Stimulated activated naive CD8-positive, alpha-beta T cell treated with anti-CD3 and anti-CD28 coated beads, Interleukin-15, amount 100 ng/mL, for 72 hours (primary cell): ENCODE results near the gene CHD9NB.
"Not testable (repeated sequence)": the region's sequence is repeated elsewhere in the genome, so short reads cannot be mapped to it uniquely, and the experiment has no call there.

Experiments used
- ATAC-seq: fragments of 150-1000 bp; cut with Tn5 transposase; 2 replicates; pipeline ENCODE4 v1.10.0; 2021; ENCODE audit warnings: mild to moderate bottlenecking, moderate library complexity
- DNase-seq, 2 donors: peaks; one replicate each; pipeline ENCODE4 v3.0.0; 2021 to 2022
- H3K27ac Mint-ChIP-seq, 2 donors: one replicate each; pipeline ENCODE4 v1.8.0; 2022; ENCODE audit warnings: mild to moderate bottlenecking in 2 of 2, mixed read lengths in 2 of 2, moderate library complexity in 2 of 2
- H3K27me3 Mint-ChIP-seq: one replicate; pipeline ENCODE4 v1.8.0; 2022; ENCODE audit warnings: mixed read lengths
- H3K4me1 Mint-ChIP-seq: one replicate; pipeline ENCODE4 v1.8.0; 2022; ENCODE audit warnings: mild to moderate bottlenecking, mixed read lengths
- H3K4me3 Mint-ChIP-seq, 2 donors: one replicate each; pipeline ENCODE4 v1.8.0; 2022; ENCODE audit warnings: mild to moderate bottlenecking in 2 of 2, mixed read lengths in 2 of 2, moderate library complexity in 1 of 2
- H3K9me3 Mint-ChIP-seq, 2 donors: one replicate each; pipeline ENCODE4 v1.8.0; 2022; ENCODE audit warnings: mixed read lengths in 2 of 2

The CHD9NB gene

DNA sequence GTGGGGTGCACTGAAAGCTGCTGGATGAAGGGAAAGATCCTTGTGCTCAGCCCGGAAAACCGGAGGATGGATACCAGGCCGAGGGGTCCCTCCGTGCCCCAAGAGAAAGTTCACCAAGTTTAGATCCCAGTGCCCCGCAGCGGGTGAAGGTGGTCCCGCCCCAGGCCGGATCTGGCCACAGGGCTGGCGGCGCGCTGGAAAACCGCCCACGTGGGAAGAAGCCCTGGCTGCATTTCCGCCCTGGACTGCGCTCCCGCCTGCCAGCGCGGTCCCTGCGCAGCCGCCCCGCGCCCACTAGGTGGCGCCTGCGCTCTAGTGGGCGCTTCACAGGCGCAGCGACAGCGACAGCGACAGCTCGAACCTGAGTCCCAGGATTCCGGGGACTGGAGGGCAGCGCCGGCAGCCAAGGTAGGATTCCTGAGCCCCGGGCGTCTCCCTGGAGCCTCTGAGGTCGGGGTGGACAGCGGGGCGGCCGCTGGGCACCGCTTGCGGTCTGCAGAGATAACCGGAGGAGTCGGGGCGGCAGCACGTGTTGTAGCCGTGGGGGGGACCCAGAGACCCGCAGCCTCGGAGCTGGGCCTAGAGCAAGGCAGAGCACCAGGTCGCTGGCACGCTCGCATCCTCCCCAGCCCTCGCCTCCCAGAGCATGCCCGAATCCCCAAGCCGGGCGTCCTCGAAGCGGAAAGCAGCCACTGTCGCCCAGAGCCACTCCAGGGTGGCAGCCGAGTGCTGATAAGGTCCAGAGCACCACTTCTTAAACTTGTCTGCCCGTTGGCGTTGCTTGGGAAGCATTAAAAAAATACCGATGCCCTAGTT is 2.2 kb upstream of the CHD9NB start, which contains the start of gene CHD9:
TSS of gene CHD9 (plus strand) at position 322 of the 816 bp plus-strand sequence. CDS start 101,099 bp downstream, outside the sequence.
- DNase-seq, result peak; percentile 78 to 82
- Mint-ChIP-seq H3K4me3 (peak within 1 kb of the TSS; percentile 88 to 94), H3K27ac (peak within 1 kb of the TSS; percentile 93 to 94), H3K27me3 (peaks cover 13% of the 10 kb centered on the region), H3K9me3 (no peaks in the 10 kb centered on the region), H3K4me1 (peaks cover 42% of the 10 kb centered on the region)
- peak; percentile 90 for ATAC-seq

DNA sequence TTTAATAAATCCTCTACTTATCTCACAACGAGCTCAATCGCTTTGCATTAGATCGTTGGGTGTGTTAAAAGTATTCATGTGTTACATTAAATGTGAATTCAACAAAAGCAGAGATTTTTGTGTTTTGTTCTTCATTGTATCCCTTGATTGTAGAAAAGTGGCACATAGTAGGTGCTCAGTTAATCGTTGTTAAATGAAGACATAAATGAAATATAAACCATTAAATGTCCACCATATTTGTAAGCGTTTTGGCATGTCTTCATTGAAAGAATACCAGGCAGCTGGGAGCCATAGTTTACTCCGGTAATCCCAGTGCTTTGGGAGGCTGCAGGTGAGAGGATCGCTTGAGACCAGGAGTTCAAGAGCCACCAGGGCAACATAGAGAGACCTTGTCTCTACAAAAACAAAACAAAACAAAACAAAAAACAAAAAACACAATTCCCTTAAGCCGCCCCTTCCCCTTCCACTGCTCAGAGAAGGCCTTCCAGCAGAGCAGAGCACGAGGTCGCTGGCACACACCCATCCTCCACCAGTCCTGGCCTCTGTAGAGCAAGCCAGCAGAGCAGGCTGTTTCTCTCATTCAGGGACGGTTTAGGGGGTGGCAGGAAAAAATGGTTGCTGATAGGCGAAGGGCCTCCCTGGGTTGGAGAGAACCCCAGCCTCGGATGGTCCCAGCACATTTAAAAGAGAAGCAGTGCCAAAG is 1.4 kb upstream of the CHD9NB start:
- peak; percentile 73 for ATAC-seq
- H3K27ac Mint-ChIP-seq, result peak overlapping the region; percentile 88 to 94
- DNase-seq, result peak in 1 of 2 donors; percentile 40
- no peaks in the 10 kb centered on the region for H3K9me3 Mint-ChIP-seq
- peaks cover 40% of the 10 kb centered on the region for H3K4me1 Mint-ChIP-seq
- peak overlapping the region; percentile 88 to 94 for H3K4me3 Mint-ChIP-seq
- H3K27me3 Mint-ChIP-seq, result peaks cover 13% of the 10 kb centered on the region

DNA sequence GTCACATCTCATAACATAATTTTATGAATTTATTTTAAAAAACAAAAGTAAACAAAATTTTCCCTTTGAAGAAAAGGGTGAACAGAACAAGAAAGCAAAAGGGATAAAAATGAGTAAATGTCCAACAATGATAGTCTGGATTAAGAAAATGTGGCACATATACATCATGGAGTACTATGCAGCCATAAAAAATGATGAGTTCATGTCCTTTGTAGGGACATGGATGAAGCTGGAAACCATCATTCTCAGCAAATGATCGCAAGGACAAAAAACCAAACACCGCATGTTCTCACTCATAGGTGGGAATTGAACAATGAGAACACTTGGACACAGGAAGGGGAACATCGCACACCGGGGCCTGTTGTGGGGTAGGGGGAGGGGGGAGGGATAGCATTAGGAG is 1.4 kb downstream of the CHD9NB start:
- peaks cover 17% of the 10 kb centered on the region for H3K27me3 Mint-ChIP-seq
- DNase-seq, ATAC-seq, H3K4me3 Mint-ChIP-seq, H3K27ac Mint-ChIP-seq, H3K9me3 Mint-ChIP-seq: not testable (repeated sequence)
- peaks cover 29% of the 10 kb centered on the region for H3K4me1 Mint-ChIP-seq

DNA sequence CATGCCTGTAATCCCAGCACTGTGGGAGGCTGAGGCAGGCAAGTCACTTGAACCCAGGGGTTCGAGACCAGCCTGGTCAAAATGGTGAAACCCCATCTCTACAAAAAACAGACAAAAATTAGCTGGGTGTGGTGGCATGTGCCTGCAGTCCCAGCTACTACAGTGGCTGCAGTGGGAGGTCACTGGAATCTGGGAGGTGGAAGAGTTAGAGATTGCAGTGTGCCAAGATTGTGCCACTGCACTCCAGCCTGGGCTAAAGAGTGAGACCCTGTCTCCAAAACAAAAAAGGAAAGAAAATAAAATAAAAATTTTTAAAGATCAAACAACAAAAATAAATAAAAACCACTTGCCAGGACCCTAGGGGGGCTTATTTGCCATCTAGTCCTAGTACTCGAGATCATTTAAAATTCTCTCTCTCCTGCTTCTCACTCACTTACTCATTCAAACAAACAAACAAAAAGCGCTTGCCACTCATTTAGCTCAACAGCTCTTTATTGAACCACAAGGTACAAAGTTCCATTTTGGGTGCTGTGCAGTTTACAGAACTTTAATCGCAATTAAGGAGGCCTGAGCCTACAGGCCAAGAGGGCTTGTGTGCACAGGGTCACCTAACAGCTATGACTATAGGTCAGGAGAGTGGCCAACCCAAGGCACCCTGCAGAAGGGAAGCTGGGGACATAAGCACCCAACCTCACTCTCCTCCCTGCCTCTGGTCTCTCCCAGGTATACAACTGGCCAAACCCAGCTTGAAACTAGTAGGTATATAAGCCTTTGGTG is 4.4 kb downstream of the CHD9NB start:
- H3K4me1 Mint-ChIP-seq, result peaks cover 12% of the 10 kb centered on the region
- H3K27ac Mint-ChIP-seq, result no peak overlapping the region
- no peak overlapping the region for H3K4me3 Mint-ChIP-seq
- H3K9me3 Mint-ChIP-seq, result no peaks in the 10 kb centered on the region
- ATAC-seq (no peak), DNase-seq (no peak)
- peaks cover 27% of the 10 kb centered on the region for H3K27me3 Mint-ChIP-seq

DNA sequence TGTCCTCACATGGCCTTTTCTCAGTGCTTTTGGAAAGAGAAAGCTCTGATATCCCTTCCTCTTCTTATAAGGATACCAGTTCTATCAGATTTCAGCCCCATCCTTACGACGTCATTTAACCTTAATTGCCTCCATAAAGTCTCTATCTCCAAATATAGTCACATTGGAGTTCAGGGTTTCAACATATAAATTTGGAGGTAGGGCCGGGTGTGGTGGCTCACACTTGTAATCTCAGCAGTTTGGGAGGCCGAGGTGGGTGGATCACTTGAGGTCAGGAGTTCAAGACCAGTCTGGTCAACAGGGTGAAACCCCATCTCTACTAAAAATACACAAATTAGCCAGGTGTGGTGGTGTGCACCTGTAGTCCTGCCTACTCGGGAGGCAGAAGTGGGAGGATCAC is 5.2 kb downstream of the CHD9NB start:
- not testable (repeated sequence) for H3K4me1 Mint-ChIP-seq, DNase-seq, H3K9me3 Mint-ChIP-seq, H3K4me3 Mint-ChIP-seq, H3K27ac Mint-ChIP-seq, ATAC-seq
- H3K27me3 Mint-ChIP-seq, result peaks cover 25% of the 10 kb centered on the region

DNA sequence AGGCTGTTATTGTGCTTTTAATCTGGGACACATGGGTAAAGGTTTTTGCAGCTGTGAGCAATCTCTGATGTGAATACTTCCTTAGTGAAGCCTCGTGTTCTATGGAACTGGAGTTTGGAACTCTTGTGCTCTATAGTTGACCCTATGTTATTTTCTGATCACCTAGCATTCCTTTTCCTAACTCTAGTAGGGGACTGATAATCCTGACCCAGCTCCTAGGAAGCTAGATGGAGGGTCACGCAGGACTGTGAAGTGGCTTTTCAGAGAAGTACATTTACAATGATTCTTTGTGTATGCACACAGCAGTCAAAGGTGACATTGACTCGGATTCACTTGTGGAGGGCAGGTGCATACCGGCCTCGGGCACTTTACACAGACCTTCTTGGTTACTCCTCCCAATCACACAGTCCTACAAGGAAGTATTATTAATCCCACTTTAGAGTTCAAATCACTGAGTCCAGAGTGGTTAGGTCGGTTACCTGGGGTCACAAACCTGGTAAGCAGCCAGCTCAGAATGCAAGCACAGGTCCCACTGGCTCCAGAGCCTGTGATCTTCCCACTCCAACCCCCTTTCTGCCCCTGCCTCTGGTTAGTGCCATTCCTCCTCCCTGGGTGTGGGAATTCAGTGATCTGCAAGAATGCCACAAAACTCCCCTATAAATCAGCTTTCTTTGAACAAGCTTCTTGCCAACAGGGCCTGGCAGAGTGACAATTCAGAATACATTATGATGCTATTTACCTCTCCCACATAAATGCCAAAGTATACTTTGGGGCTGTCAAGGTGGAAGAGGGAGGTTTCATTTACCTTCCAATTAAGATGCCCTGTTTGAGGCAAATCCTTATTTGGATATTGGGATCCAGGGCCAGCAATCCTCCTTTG is 7.1 kb downstream of the CHD9NB start:
- no peak for ATAC-seq
- Mint-ChIP-seq H3K4me3 (no peak overlapping the region), H3K4me1 (no peaks in the 10 kb centered on the region), H3K27ac (no peak overlapping the region), H3K27me3 (peaks cover 24% of the 10 kb centered on the region), H3K9me3 (no peaks in the 10 kb centered on the region)
- DNase-seq, result no peak

DNA sequence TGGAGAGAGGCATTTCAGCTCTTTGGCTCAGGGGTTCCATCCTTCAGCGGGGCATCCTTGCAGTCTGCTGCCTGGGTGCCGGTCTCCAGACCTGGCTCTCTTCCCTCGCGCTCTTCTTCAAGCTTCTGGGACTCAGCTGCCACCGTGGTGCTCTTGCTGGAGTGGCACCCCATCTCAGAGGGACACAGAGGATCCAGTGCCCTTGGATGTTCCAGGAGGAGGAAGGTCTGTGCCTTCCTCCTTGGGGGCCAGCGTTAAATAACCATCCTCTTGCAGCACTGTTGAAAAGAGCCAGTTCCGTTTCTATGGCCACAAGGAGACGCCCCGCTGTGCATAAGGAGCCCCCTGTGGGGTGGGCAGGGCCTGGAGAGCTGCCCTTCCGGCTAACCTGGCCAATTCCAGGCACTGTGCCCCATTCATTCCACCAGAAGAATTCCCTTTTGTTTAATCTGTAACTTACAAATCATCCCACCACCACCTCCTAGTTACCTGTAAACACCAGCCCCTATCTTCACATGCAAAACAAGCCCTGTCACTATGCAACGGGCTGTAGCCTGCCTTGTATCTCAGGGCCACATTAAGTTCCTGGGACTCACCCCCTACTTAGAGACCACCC is 8.6 kb downstream of the CHD9NB start:
- ATAC-seq (no peak), DNase-seq (no peak)
- Mint-ChIP-seq H3K27ac (no peak overlapping the region), H3K4me1 (no peaks in the 10 kb centered on the region), H3K4me3 (no peak overlapping the region), H3K9me3 (no peaks in the 10 kb centered on the region), H3K27me3 (peaks cover 24% of the 10 kb centered on the region)

DNA sequence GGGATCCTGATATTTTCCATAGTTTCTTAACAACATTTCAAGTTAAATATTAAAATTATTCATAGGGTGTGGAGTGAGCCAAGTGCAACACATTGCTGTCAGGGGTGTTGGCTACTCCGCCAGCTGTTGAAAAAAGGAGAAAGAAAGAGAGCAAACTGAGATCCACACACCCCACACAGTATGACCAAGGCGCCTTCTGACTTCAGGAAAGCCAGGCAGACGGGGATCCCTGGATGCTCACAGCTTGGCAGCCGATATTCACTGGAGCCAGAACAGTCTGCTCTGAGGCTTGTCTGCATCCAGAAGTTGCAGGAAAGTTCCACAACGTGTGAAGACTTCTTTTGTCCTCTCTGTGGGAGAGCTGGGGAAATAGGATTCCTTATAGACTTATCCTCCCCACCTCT is 9.3 kb downstream of the CHD9NB start:
- Mint-ChIP-seq H3K9me3 (no peaks in the 10 kb centered on the region), H3K27ac (no peak overlapping the region), H3K27me3 (peaks cover 24% of the 10 kb centered on the region), H3K4me3 (no peak overlapping the region), H3K4me1 (no peaks in the 10 kb centered on the region)
- ATAC-seq, result no peak
- DNase-seq, result no peak

DNA sequence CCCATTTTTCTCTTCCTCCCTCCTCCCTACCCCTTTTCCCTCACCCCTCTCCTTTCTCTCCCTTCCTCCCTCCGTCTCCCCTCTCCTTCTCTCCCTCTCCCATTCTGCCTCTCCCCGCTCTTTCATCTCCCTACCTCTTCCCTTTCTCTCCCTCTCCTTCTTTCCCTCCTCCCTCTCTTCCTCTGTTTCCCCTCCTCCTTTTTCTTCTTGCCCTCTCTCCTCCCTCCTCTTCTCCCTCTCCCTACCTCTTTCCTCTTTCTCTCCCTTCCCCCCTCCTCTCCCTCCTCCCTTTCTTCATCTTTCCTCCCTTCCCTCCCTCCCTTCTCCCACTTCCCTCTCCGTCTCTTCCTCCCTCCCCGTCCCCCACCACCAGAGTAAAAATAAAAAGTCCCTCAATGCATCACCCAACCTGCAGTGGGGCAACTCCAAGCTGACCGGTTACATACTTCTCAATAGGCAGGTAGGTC is 10.4 kb downstream of the CHD9NB start:
- Mint-ChIP-seq H3K27ac (peak overlapping the region in 1 of 2 donors; percentile 69), H3K27me3 (peaks cover 24% of the 10 kb centered on the region), H3K4me1 (no peaks in the 10 kb centered on the region), H3K9me3 (no peaks in the 10 kb centered on the region), H3K4me3 (no peak overlapping the region)
- DNase-seq (no peak), ATAC-seq (no peak)

DNA sequence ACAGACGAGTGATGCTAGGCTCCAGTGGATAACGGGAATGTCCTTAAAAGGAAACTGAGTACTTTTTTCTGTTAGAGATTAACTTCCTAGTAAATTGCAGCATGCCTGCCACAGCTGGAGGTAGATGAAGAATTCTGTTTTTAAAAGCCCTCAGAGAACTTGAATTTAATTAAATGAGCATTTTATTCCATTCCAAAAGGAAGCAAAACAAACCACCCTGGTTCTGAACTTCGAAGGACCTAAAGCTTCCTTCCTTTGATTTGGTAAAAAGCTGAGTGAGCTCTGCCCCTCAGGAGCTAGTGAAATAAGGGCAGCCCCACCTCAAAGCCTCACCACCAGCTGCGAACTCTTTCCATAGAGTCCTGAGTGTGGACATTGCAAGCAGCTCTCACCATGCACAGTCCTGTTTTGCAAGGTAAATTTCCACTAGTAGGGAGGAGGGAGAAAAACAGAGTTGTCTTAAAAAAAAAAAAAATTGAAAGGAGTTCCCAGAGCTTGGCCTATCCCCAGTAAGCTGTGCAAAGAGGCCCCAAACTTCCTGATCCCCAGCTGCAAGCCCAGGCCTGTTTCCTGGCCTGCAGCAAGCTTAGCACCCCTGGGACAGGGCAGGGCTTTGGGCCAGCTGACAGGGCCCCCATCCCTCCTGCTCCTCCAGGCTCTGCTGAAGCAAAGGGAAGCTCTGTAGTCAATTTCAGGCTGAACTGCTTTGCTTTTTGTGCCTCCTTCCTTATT is 11.2 kb downstream of the CHD9NB start:
- Mint-ChIP-seq H3K4me3 (no peak overlapping the region), H3K4me1 (no peaks in the 10 kb centered on the region), H3K27me3 (peaks cover 23% of the 10 kb centered on the region), H3K9me3 (no peaks in the 10 kb centered on the region), H3K27ac (no peak overlapping the region)
- DNase-seq (no peak), ATAC-seq (no peak)

DNA sequence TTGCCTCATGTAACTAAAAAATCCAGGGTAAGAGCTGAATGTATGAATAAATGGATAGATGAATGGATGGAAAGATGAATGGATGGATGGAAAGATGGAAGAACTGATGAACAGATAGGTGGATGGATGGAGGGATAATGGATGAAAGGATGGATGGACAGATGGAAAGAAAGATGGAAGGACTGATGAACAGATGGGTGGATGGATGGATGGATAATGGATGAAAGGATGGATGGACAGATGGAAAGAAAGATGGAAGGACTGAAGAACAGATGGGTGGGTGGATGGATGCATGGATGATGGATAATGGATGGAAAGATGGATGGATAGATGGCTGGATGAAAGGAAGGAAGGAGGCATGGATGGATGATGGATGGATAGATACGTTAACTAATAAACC is 11.9 kb downstream of the CHD9NB start:
- H3K4me3 Mint-ChIP-seq, result no peak overlapping the region
- no peaks in the 10 kb centered on the region for H3K9me3 Mint-ChIP-seq
- H3K4me1 Mint-ChIP-seq, result no peaks in the 10 kb centered on the region
- H3K27ac Mint-ChIP-seq, result no peak overlapping the region
- ATAC-seq, result no peak
- no peak for DNase-seq
- H3K27me3 Mint-ChIP-seq, result peaks cover 16% of the 10 kb centered on the region

DNA sequence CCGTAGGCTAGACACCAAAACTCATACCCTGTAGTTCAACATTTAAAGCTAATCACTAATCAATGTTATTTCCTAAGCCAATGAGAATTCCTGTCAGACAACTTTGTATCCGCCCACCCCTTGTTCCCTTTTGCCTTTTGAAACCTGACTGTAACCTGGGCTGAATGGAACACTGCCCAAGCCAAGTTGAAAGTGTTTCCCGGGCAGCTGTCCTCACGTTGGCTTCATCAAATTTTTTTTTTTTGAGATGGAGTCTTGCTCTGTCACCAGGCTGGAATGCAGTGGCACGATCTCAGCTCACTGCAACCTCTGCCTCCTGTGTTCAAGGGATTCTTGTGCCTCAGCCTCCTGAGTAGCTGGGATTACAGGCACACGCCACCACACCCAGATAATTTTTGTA is 16.0 kb downstream of the CHD9NB start:
- Mint-ChIP-seq H3K9me3 (peaks cover 0 to 11% of the 10 kb centered on the region in 2 donors), H3K27me3 (peaks cover 24% of the 10 kb centered on the region)
- H3K27ac Mint-ChIP-seq, DNase-seq, H3K4me1 Mint-ChIP-seq, H3K4me3 Mint-ChIP-seq, ATAC-seq: not testable (repeated sequence)

DNA sequence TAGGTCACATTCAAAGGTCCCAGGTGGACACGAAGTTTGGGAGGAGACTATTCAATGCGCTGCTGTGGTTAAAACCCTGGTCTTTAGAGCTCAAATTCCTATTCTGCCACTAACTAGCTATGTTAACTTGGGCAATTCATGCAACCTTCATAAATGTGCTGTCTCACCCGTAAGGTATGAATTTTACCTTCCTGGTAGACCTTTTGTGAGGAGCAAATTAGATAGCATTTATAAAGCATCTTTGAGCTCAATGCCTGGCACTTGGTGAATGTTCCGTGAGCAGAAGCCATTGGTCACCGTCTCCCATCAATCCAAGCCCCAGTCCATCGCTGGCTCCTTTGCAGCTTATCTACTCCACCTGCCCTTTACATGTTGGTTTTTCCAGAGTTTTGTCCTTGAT is 16.6 kb downstream of the CHD9NB start:
- Mint-ChIP-seq H3K9me3 (peaks cover 0 to 11% of the 10 kb centered on the region in 2 donors), H3K4me1 (no peaks in the 10 kb centered on the region), H3K27ac (no peak overlapping the region), H3K4me3 (no peak overlapping the region), H3K27me3 (peaks cover 30% of the 10 kb centered on the region)
- no peak for DNase-seq
- no peak for ATAC-seq
